SK-N-SH treated with all-trans-retinoic acid at 6 μM for 48 hours (cell line): ENCODE measurements around the gene SALL1.

ENCODE experiments used
- ATAC-seq: fragments of 200-7000 bp; cut with Tn5 transposase; 3 replicates; pipeline ENCODE4 v1.9.1; 2020; ENCODE audit warnings: mild to moderate bottlenecking, moderate library complexity
- ARNTL ChIP-seq: fragments of 450-650 bp; formaldehyde crosslinking; IDR thresholded peaks from 2 replicates; pipeline ENCODE4 v1.5.0; 2020; ENCODE audit warnings: low read depth, mild to moderate bottlenecking, moderate library complexity, borderline replicate concordance
- BACH2 ChIP-seq: fragments of 250-450 bp; sonication (Bioruptor Pico); IDR thresholded peaks from 2 replicates; pipeline ENCODE4 v1.9.0; 2021; ENCODE audit warnings: mild to moderate bottlenecking, borderline replicate concordance
- CREB5 ChIP-seq: fragments of 250-450 bp; sonication (Bioruptor Pico); IDR thresholded peaks from 2 replicates; pipeline ENCODE4 v1.5.1; 2020; ENCODE audit warnings: low read depth, mild to moderate bottlenecking, moderate library complexity
- CSDC2 ChIP-seq: fragments of 250-450 bp; sonication (Bioruptor Pico); IDR thresholded peaks from 2 replicates; pipeline ENCODE4 v1.5.0; 2020; ENCODE audit warnings: mild to moderate bottlenecking, moderate library complexity
- ESRRG ChIP-seq: fragments of 250-450 bp; sonication (Bioruptor Pico); IDR thresholded peaks from 2 replicates; pipeline ENCODE4 v1.6.1; 2021; ENCODE audit warnings: mild to moderate bottlenecking
- ISL1 ChIP-seq: fragments of 250-450 bp; sonication (Bioruptor Pico); IDR thresholded peaks from 2 replicates; pipeline ENCODE4 v2.1.2; 2022; ENCODE audit warnings: mild to moderate bottlenecking, moderate library complexity
- PPARA ChIP-seq: fragments of 250-450 bp; sonication (Bioruptor Pico); IDR thresholded peaks from 2 replicates; pipeline ENCODE4 v1.5.0; 2020; ENCODE audit warnings: mild to moderate bottlenecking, borderline replicate concordance
- RARB ChIP-seq: fragments of 250-450 bp; sonication (Bioruptor Pico); IDR thresholded peaks from 2 replicates; pipeline ENCODE4 v1.8.0; 2021; ENCODE audit warnings: mild to moderate bottlenecking, moderate library complexity
- SNAI2 ChIP-seq: fragments of 250-450 bp; sonication (Bioruptor Pico); IDR thresholded peaks from 2 replicates; pipeline ENCODE4 v1.5.0; 2020; ENCODE audit warnings: mild to moderate bottlenecking, moderate library complexity
- TCF4 ChIP-seq: fragments of 250-450 bp; sonication (Bioruptor Pico); IDR thresholded peaks from 2 replicates; pipeline ENCODE4 v1.8.0; 2021; ENCODE audit warnings: mild to moderate bottlenecking, moderate library complexity, borderline replicate concordance
- TOX ChIP-seq: fragments of 250-450 bp; sonication (Bioruptor Pico); IDR thresholded peaks from 2 replicates; pipeline ENCODE4 v1.8.0; 2021; ENCODE audit warnings: mild to moderate bottlenecking, moderate library complexity, borderline replicate concordance
- TSHZ2 ChIP-seq: fragments of 250-450 bp; sonication (Bioruptor Pico); IDR thresholded peaks from 2 replicates; pipeline ENCODE4 v1.5.0; 2020; ENCODE audit warnings: mild to moderate bottlenecking, moderate library complexity
- ZC3H10 ChIP-seq: fragments of 250-450 bp; sonication (Bioruptor Pico); IDR thresholded peaks from 2 replicates; pipeline ENCODE4 v1.5.1; 2021; ENCODE audit warnings: mild to moderate bottlenecking, moderate library complexity
- ZFP3 ChIP-seq: fragments of 250-450 bp; sonication (Bioruptor Pico); IDR thresholded peaks from 2 replicates; pipeline ENCODE4 v1.5.0; 2020; ENCODE audit warnings: mild to moderate bottlenecking, moderate library complexity
- ZNF8 ChIP-seq: fragments of 450-650 bp; formaldehyde crosslinking; IDR thresholded peaks from 2 replicates; pipeline ENCODE4 v1.5.0; 2020; ENCODE audit warnings: mild to moderate bottlenecking, moderate library complexity
- TF ChIP-seq, protein P1 (sequence below): fragments of 250-450 bp; sonication (Bioruptor Pico); IDR thresholded peaks from 2 replicates; pipeline ENCODE4 v1.8.0; 2021; ENCODE audit warnings: low read depth, mild to moderate bottlenecking, moderate library complexity, borderline replicate concordance

The SALL1 gene

GRCh38 chr16:51132490-51133115 is 18.5 kb downstream of the SALL1 start:
- no peak for ATAC-seq
- TF ChIP-seq CSDC2 (CRISPR knock-in tag) (no peak), TCF4 (CRISPR knock-in tag) (no peak), ZC3H10 (CRISPR knock-in tag) (no peak), PPARA (CRISPR knock-in tag) (no peak), ESRRG (no peak), ZFP3 (no peak), RARB (CRISPR knock-in tag) (no peak)
- TF ChIP-seq, protein P1, sequence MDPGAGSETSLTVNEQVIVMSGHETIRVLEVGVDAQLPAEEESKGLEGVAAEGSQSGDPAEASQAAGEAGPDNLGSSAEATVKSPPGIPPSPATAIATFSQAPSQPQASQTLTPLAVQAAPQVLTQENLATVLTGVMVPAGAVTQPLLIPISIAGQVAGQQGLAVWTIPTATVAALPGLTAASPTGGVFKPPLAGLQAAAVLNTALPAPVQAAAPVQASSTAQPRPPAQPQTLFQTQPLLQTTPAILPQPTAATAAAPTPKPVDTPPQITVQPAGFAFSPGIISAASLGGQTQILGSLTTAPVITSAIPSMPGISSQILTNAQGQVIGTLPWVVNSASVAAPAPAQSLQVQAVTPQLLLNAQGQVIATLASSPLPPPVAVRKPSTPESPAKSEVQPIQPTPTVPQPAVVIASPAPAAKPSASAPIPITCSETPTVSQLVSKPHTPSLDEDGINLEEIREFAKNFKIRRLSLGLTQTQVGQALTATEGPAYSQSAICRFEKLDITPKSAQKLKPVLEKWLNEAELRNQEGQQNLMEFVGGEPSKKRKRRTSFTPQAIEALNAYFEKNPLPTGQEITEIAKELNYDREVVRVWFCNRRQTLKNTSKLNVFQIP (CRISPR knock-in tag) = no peak
- TF ChIP-seq, all 23 proteins: peak for 0

DNA sequence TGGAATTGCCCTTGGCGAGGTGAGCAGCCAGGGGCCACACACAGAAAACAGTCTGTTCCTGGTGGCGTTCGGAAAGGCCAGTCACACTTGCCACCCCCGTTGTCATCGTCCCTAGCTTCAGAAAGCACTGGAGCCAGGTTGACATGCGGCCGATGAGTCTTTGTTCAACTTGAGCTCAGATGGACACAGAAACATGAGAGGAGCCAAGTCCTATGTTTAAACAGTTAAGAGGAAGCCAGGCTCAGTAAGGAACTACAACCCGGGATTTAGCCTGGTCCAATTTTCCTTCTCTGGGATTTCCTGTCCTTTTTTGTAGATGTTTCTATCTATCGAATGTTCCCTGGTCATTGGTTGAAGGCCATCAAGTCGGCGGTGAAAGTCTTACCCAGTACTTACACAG is 19.5 kb downstream of the SALL1 start:
- ATAC-seq = no peak
- TF ChIP-seq CREB5 (CRISPR knock-in tag) (no peak), ESRRG (no peak), ISL1 (CRISPR knock-in tag) (no peak), PPARA (CRISPR knock-in tag) (no peak), BACH2 (no peak)
- TF ChIP-seq, protein P1 (CRISPR knock-in tag) = no peak

DNA sequence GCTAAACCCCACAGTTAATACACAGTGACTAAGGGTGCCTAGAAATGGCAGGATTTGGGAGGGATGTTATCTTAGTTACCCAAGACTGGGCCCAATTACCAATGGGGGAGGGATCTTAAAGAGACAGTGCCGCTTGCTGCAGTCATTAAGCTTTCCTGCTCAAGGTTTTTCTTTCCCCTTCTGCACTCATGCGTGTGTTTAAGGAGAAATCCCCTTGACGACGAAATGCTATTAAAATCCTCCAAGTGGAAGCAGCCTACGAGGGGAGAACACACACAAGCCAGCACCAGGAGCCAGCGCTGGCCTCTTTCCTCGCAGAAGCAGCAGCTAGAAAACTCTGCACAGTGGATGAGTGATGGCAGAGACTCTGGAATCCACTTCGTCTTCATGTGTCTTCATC is 22.0 kb downstream of the SALL1 start:
- TF ChIP-seq PPARA (CRISPR knock-in tag) (no peak), TOX (CRISPR knock-in tag) (no peak), CSDC2 (CRISPR knock-in tag) (no peak)
- no peak for ATAC-seq

- TF ChIP-seq TOX (CRISPR knock-in tag) (no peak), ZFP3 (no peak), ESRRG (no peak), TCF4 (CRISPR knock-in tag) (no peak), ARNTL (CRISPR knock-in tag) (no peak), ZNF8 (CRISPR knock-in tag) (no peak), SNAI2 (no peak), PPARA (CRISPR knock-in tag) (no peak)
- TF ChIP-seq, protein P1 (CRISPR knock-in tag) = no peak
- ATAC-seq = no peak
Observed at GRCh38 chr16:51125992-51126391, 25.1 kb downstream of the SALL1 start.

GRCh38 chr16:51124896-51125295 is 26.2 kb downstream of the SALL1 start:
- no peak for TF ChIP-seq TSHZ2 (CRISPR knock-in tag)
- no peak for TF ChIP-seq ESRRG
- TF ChIP-seq RARB (CRISPR knock-in tag) = no peak
- no peak for TF ChIP-seq PPARA (CRISPR knock-in tag)
- TF ChIP-seq TCF4 (CRISPR knock-in tag) = no peak
- TF ChIP-seq SNAI2 = no peak
- no peak for ATAC-seq
